ENCODE data around the gene ARHGAP24.

DNA sequence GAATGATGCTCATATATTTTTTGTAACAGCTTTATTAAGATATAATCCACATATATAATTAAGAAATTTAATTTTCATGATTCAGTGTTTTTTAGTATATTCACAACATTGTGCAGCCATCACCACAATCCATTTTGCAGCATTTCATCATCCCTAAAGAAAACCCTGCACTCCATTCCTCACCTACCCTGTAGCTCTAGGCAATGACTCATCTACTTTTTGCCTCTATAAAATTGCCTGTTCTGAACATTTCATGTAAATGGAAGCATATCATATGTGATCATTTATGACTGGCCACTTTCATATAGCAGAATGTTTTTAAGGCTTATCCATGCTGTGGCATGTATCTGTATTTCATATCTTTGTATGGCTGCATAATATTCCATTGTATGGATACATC is 545.0 kb downstream of the ARHGAP24 start:
- TF ChIP-seq MXD4 (CRISPR knock-in tag; IDR thresholded peaks at IDR 0.05) (no peak), PRMT3 (CRISPR knock-in tag; IDR thresholded peaks at IDR 0.05; ENCODE audit: borderline replicate concordance, low read depth) (no peak), CREM (IDR thresholded peaks at IDR 0.05) (no peak), CREM (CRISPR knock-in tag; IDR thresholded peaks at IDR 0.05) (no peak), ZNF580 (CRISPR knock-in tag; IDR thresholded peaks at IDR 0.05; ENCODE audit: borderline replicate concordance, low read depth) (no peak)
- TF ChIP-seq, protein P1, sequence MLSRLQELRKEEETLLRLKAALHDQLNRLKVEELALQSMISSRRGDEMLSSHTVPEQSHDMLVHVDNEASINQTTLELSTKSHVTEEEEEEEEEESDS (CRISPR knock-in tag; IDR thresholded peaks at IDR 0.05; ENCODE audit: borderline replicate concordance) = no peak
- TF ChIP-seq, protein P2, sequence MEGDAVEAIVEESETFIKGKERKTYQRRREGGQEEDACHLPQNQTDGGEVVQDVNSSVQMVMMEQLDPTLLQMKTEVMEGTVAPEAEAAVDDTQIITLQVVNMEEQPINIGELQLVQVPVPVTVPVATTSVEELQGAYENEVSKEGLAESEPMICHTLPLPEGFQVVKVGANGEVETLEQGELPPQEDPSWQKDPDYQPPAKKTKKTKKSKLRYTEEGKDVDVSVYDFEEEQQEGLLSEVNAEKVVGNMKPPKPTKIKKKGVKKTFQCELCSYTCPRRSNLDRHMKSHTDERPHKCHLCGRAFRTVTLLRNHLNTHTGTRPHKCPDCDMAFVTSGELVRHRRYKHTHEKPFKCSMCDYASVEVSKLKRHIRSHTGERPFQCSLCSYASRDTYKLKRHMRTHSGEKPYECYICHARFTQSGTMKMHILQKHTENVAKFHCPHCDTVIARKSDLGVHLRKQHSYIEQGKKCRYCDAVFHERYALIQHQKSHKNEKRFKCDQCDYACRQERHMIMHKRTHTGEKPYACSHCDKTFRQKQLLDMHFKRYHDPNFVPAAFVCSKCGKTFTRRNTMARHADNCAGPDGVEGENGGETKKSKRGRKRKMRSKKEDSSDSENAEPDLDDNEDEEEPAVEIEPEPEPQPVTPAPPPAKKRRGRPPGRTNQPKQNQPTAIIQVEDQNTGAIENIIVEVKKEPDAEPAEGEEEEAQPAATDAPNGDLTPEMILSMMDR (CRISPR knock-in tag; IDR thresholded peaks at IDR 0.05) = no peak

Measured in HepG2 (cell line).